CD14-positive monocyte (primary cell): ENCODE results near the gene ZBTB4. TPM values are rescaled to one million over a fixed set of nuclear protein-coding genes. Genes with fewer than 3 reads are reported as not detected.
A peak's percentile ranks its signal among the peaks of the same experiment; 100 is the strongest.

Experiments used
- DNase-seq, 3 donors: peaks; one replicate each; pipeline ENCODE4 v3.0.0-alpha.2; 2011 to 2022
- H2AFZ ChIP-seq: 2 replicates; pipeline ENCODE4 v1.6.0; 2012; ENCODE audit warnings: mild to moderate bottlenecking, low read depth, low read length, inconsistent platforms; ENCODE audit not compliant: insufficient read depth, poor library complexity, severe bottlenecking
- H3K27ac ChIP-seq, 2 donors: 1 replicate in 1 of 2; 2 replicates in 1 of 2; pipeline ENCODE4 v1.5.1; 2012 to 2013; ENCODE audit warnings: low read length in 2 of 2, control low read depth in 1 of 2, inconsistent platforms in 1 of 2, low read depth in 1 of 2, mild to moderate bottlenecking in 1 of 2
- H3K27me3 ChIP-seq, 2 donors: one replicate each; pipeline versions ENCODE4 v1.6.0 to v1.6.1; 2011 to 2013; ENCODE audit warnings: low read length in 2 of 2; ENCODE audit not compliant: control insufficient read depth in 2 of 2, insufficient read depth in 2 of 2
- H3K36me3 ChIP-seq, 2 donors: replicated peaks in 1 of 2; 1 replicate in 1 of 2; 2 replicates in 1 of 2; pipeline versions ENCODE4 v1.5.1 to v1.6.1; 2012 to 2013; ENCODE audit warnings: low read length in 2 of 2, control low read depth in 1 of 2, inconsistent platforms in 1 of 2, mild to moderate bottlenecking in 1 of 2; ENCODE audit not compliant: insufficient read depth in 2 of 2, control insufficient read depth in 1 of 2
- H3K4me1 ChIP-seq, 2 donors: 1 replicate in 1 of 2; 2 replicates in 1 of 2; pipeline versions ENCODE4 v1.5.1 to v1.6.1; 2012 to 2013; ENCODE audit warnings: low read length in 2 of 2, control low read depth in 1 of 2, inconsistent platforms in 1 of 2, mild to moderate bottlenecking in 1 of 2, moderate library complexity in 1 of 2; ENCODE audit not compliant: insufficient read depth in 2 of 2, control insufficient read depth in 1 of 2
- H3K4me2 ChIP-seq: replicated peaks from 2 replicates; pipeline ENCODE3; 2012; ENCODE audit warnings: low read length, moderate library complexity, mild to moderate bottlenecking; ENCODE audit not compliant: poor library complexity, severe bottlenecking; ENCODE audit errors: extremely low read depth
- H3K4me3 ChIP-seq, 3 experiments: fragments of 200-600 bp in 1 of 3; sonication (generic) in 1 of 3; replicated peaks in 1 of 3; 1 replicate in 2 of 3; 2 replicates in 1 of 3; pipeline ENCODE4 v1.5.1; 2011 to 2013; ENCODE audit warnings: low read length in 3 of 3, mild to moderate bottlenecking in 3 of 3, control low read depth in 2 of 3, low read depth in 2 of 3, inconsistent platforms in 1 of 3, moderate library complexity in 1 of 3
- H3K79me2 ChIP-seq: 2 replicates; pipeline ENCODE4 v1.6.0; 2012; ENCODE audit warnings: mild to moderate bottlenecking, control low read depth, inconsistent platforms, low read length, moderate library complexity; ENCODE audit not compliant: insufficient read depth
- H3K9ac ChIP-seq: 2 replicates; pipeline ENCODE4 v1.6.0; 2017; ENCODE audit warnings: low read length, mild to moderate bottlenecking; ENCODE audit not compliant: insufficient read depth, poor library complexity, severe bottlenecking
- H3K9me3 ChIP-seq, 2 donors: replicated peaks in 1 of 2; 1 replicate in 1 of 2; 2 replicates in 1 of 2; pipeline versions ENCODE4 v1.5.1 to v1.6.1; 2012 to 2013; ENCODE audit warnings: low read length in 2 of 2, control low read depth in 1 of 2; ENCODE audit not compliant: control insufficient read depth in 1 of 2, insufficient read depth in 1 of 2
- H4K20me1 ChIP-seq: 2 replicates; pipeline ENCODE4 v1.6.0; 2012; ENCODE audit warnings: mild to moderate bottlenecking, low read length, control low read depth, moderate library complexity; ENCODE audit not compliant: insufficient read depth
- H3K27ac Mint-ChIP-seq, 7 donors: one replicate each; pipeline ENCODE4 v1.8.0; 2020; ENCODE audit warnings: mild to moderate bottlenecking in 7 of 7, mixed read lengths in 7 of 7, moderate library complexity in 6 of 7, inconsistent platforms in 2 of 7
- H3K27me3 Mint-ChIP-seq, 3 donors: one replicate each; pipeline ENCODE4 v1.8.0; 2021 to 2022; ENCODE audit warnings: low read depth in 3 of 3, mild to moderate bottlenecking in 3 of 3, mixed read lengths in 3 of 3, moderate library complexity in 3 of 3, inconsistent platforms in 1 of 3
- H3K36me3 Mint-ChIP-seq, 2 donors: one replicate each; pipeline ENCODE4 v1.8.0; 2020; ENCODE audit warnings: mixed read lengths in 2 of 2, inconsistent platforms in 1 of 2, mild to moderate bottlenecking in 1 of 2
- H3K4me1 Mint-ChIP-seq: one replicate; pipeline ENCODE4 v1.8.0; 2020; ENCODE audit warnings: mild to moderate bottlenecking, mixed read lengths
- H3K4me3 Mint-ChIP-seq, 2 donors: one replicate each; pipeline ENCODE4 v1.8.0; 2020; ENCODE audit warnings: mild to moderate bottlenecking in 2 of 2, mixed read lengths in 2 of 2, moderate library complexity in 1 of 2
- H3K9me3 Mint-ChIP-seq, 7 donors: one replicate each; pipeline ENCODE4 v1.8.0; 2020 to 2022; ENCODE audit warnings: mixed read lengths in 7 of 7, mild to moderate bottlenecking in 6 of 7, moderate library complexity in 6 of 7, inconsistent platforms in 2 of 7
- WGBS: methylation state at CpG from one replicate; pipeline ENCODE4 v1.1.5; 2013; ENCODE audit warnings: missing lambda C conversion rate; ENCODE audit not compliant: insufficient coverage; 5-methylcytosine and 5-hydroxymethylcytosine counted together
- intact Hi-C, 2 donors: fragments of 100-400 bp; cut with micrococcal nuclease; formaldehyde crosslinking; loops; one replicate each; pipeline versions ENCODE4 v1.15.0 to v1.15.1; 2023
- polyA plus RNA-seq, 3 donors: library from polyadenylated mRNA; depleted of rRNA in 1 of 3; unstranded in 2 of 3; stranded (reverse) in 1 of 3; fragments of 300-500 nt in 2 of 3; fragments of >200 nt in 1 of 3; fragmentation: Illumina TruSeq in 2 of 3; gene quantifications; 1 replicate in 2 of 3; 2 replicates in 1 of 3; pipeline ENCODE4 v1.2.3, GENCODE V29; 2012 to 2021
- TF ChIP-seq, protein P1 (sequence below): fragments of 200-600 bp; IDR thresholded peaks from one replicate; pipeline ENCODE4 v1.8.0; 2022; ENCODE audit warnings: antibody characterized with exemption, mild to moderate bottlenecking

The ZBTB4 gene
- polyA plus RNA-seq, 3 donors = 3.4 to 8.1 (median 4.4) TPM

DNA sequence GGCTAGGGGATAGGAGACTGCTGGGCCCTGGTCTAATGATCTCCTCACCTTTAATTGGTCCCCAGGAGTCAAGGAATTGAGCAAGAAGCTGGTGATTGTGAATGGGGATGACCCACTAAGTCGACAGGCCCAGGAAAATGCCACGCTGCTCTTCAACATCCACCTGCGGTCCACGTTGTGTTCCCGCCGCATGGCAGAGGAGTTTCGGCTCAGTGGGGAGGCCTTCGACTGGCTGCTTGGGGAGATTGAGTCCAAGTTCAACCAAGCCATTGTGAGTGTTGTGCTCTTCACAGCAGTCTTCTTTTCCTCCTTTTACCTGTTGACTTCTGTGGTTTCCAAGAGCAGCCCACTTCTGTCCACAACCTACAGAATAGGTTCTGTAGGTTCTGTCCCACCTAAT lies 24.1 kb upstream of the ZBTB4 start:
- TF ChIP-seq, protein P1, sequence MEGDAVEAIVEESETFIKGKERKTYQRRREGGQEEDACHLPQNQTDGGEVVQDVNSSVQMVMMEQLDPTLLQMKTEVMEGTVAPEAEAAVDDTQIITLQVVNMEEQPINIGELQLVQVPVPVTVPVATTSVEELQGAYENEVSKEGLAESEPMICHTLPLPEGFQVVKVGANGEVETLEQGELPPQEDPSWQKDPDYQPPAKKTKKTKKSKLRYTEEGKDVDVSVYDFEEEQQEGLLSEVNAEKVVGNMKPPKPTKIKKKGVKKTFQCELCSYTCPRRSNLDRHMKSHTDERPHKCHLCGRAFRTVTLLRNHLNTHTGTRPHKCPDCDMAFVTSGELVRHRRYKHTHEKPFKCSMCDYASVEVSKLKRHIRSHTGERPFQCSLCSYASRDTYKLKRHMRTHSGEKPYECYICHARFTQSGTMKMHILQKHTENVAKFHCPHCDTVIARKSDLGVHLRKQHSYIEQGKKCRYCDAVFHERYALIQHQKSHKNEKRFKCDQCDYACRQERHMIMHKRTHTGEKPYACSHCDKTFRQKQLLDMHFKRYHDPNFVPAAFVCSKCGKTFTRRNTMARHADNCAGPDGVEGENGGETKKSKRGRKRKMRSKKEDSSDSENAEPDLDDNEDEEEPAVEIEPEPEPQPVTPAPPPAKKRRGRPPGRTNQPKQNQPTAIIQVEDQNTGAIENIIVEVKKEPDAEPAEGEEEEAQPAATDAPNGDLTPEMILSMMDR = no peak

GRCh38 chr17:7502987-7503386 lies 23.6 kb upstream of the ZBTB4 start:
- Mint-ChIP-seq H3K36me3 (peaks cover 84 to 97% of the 10 kb centered on the region in 2 donors), H3K4me3 (no peak overlapping the region), H3K27ac (peak overlapping the region in 2 of 7 donors; percentile 48 to 74), H3K27me3 (peaks cover 0 to 1% (median 1%) of the 10 kb centered on the region in 3 donors), H3K4me1 (no peaks in the 10 kb centered on the region), H3K9me3 (no peaks in the 10 kb centered on the region)
- no peak for DNase-seq
- Histone ChIP-seq H3K27ac (no peak overlapping the region), H2AFZ (no peak overlapping the region), H3K36me3 (peaks cover 86 to 97% of the 10 kb centered on the region in 2 donors), H3K4me3 (no peak overlapping the region), H3K4me1 (no peaks in the 10 kb centered on the region), H3K4me2 (no peak overlapping the region), H3K9me3 (no peaks in the 10 kb centered on the region), H3K9ac (no peak overlapping the region), H3K79me2 (peaks cover 4% of the 10 kb centered on the region), H3K27me3 (no peaks in the 10 kb centered on the region), H4K20me1 (peaks cover 37% of the 10 kb centered on the region)
- intact Hi-C loops = loop anchor here in 1 of 2 donors (5.0 kb wide), 1 partner anchor 84 kb away; no protein-coding TSS in a partner anchor
- WGBS = 94% methylated on average over 14 of the region's 14 CpGs
- TF ChIP-seq, protein P1 = peak; percentile 40

More for the DNA sequence above, 24.1 kb upstream of the ZBTB4 start:
- Mint-ChIP-seq H3K4me1 (no peaks in the 10 kb centered on the region), H3K9me3 (no peaks in the 10 kb centered on the region), H3K27ac (peak overlapping the region in 1 of 7 donors; percentile 1), H3K4me3 (no peak overlapping the region), H3K27me3 (peaks cover 1 to 2% (median 1%) of the 10 kb centered on the region in 3 donors), H3K36me3 (peaks cover 84 to 97% of the 10 kb centered on the region in 2 donors)
- Histone ChIP-seq H3K9me3 (no peaks in the 10 kb centered on the region), H3K9ac (no peak overlapping the region), H3K27me3 (no peaks in the 10 kb centered on the region), H3K36me3 (peaks cover 86 to 97% of the 10 kb centered on the region in 2 donors), H3K4me3 (no peak overlapping the region), H2AFZ (no peak overlapping the region), H3K27ac (no peak overlapping the region), H3K4me2 (no peak overlapping the region), H3K79me2 (peaks cover 4% of the 10 kb centered on the region), H3K4me1 (no peaks in the 10 kb centered on the region), H4K20me1 (peaks cover 33% of the 10 kb centered on the region)
- intact Hi-C loops = loop anchor here in 1 of 2 donors (5.0 kb wide), 1 partner anchor 84 kb away; no protein-coding TSS in a partner anchor
- 95% methylated on average over 8 of the region's 8 CpGs for WGBS
- no peak for DNase-seq
